Fibroblast of skin of right quadriceps (primary cell): Measurements from ENCODE around the gene CDH2.
A peak's percentile ranks its signal among the peaks of the same experiment; 100 is the strongest.

Experiments used
- DNase-seq: peaks from one replicate; pipeline ENCODE4 v3.0.0-alpha.2; 2013

Gene CDH2

DNA sequence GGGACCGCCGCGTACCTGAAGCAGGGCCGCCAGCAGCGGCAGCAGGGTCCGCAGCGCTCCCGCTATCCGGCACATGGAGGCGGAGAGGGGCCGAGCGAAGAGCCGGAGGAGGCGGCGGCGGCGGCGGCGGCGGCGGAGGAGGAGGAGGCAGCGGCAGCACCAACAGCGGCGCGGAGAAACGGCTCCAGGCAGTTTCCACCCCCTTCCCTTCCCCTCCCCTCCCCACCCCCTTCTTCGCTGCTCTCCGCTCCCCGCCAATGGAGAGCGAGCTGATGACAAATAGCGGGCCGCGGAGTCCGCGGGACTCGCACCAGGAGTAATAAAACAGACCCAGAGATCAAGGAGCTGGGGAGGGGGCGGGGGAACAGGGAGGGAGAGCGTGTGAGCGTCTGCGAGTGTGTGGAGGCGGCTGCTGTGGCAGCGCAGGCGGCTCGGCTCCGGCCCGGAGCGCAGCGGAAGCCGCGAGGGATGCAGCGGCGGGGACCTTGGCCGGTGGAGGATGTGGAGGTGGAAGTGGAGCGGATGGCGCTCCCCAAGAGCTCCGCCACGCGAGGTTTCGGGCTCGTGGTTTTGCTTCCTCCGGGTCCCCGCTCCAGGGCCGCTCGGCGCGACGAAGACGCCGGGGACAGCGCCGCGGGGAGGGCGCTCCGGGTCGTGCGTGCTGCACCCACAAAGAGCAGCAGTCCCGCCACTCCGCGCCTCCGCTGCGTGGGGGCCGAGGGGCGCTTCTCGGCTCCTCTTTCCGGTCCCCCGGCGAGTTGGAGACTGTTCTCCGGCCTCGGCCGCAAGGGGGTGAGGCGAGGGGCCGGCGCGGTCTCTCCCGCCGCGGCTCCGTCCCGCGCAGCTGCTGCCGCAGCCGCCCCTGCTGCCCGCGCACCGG, at the start of gene CDH2:
Gene CDH2 (minus strand): TSS at position 183 of the 880 bp plus-strand sequence. CDS start 108 bp downstream, at position 75.
- peak; percentile 96 for DNase-seq

DNA sequence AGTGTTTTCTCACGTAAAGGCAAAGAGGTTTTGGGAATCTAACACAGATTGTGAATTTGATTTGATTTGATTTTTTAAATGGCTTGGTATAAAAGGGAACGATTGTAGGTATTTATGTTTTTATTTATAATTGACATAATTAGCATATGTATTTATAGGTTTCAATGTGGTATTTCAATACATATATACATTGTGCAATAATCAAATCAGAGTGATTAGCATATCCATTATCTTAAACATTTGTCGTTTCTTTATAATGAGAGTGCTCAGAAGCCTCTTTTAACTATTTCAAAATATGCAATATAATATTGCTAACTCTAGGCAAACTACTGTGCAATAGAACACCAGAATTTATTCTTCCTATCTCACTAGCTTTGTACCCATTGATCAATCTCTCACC, 35.1 kb upstream of the CDH2 start:
- DNase-seq: no peak

DNA sequence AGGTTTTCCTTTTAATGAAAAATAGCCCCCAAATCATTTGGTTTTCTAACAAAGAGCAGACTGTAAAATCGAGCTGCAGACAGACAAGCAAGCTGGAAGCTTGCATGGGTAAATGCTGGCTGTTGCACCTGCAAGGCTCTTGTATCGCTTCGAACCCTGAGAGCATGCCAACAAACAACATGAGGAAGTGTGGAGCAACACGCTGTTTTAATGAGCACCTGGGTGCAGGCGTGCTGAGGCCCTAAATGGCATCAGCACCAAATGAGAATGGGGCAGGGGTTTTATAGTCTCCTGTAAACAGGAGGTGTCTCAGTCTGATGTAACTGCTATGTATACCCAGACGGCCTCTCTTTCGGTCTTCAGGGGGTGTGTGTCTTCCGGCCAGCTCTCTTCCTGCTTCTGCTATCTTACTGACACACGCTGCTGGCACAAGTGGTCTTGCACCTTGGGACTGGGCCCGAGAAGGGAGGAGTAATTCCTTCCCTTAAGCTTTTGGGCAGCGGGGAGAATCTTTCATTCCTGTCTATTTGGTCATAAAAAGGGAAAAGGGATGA, 31.9 kb upstream of the CDH2 start:
- DNase-seq: no peak

DNA sequence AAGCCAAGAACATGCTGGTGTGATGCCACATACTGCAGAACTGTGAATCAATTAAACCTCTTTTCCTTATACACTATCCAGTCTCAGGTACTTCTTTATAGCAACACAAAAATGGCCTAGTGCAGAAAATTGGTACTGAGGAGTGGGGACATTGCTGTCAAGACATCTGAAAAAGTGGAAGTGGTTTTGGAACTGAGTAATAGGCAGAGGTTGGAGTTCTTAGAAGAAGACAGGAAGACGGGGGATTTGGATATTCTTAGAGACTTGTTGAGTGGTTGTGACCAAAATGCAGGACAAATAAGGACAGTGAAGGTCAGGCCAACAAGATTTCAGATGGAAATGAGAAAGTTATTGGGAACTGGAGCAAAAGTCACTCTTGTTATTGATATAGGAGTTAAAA, 31.3 kb upstream of the CDH2 start:
- DNase-seq: no peak

GRCh38 chr18:28204154-28204553, 27.2 kb upstream of the CDH2 start:
- DNase-seq: peak; percentile 94

- DNase-seq: no peak
These were observed 24.1 kb upstream of the CDH2 start for GRCh38 chr18:28201056-28201455.

DNA sequence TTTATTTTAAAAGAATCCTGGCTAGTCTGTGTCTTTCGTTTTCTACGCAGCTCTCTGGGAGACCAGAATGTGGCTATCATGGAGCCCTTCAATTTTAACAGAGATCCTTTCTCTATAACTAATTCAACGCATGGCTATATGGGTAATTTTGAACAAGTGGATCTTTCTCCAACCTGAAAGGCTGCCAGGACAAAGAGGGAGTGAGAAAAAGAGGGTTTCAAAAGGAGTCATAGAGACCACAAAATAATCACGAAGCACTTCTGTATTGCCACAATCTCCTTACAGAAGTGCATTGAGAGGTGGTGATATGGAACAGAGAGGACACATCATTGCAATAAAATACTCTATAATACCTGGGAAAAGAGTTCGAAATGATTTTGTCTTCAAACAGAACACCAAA, 21.7 kb upstream of the CDH2 start:
- DNase-seq: no peak

GRCh38 chr18:28193177-28193778, 16.3 kb upstream of the CDH2 start:
- no peak for DNase-seq

DNA sequence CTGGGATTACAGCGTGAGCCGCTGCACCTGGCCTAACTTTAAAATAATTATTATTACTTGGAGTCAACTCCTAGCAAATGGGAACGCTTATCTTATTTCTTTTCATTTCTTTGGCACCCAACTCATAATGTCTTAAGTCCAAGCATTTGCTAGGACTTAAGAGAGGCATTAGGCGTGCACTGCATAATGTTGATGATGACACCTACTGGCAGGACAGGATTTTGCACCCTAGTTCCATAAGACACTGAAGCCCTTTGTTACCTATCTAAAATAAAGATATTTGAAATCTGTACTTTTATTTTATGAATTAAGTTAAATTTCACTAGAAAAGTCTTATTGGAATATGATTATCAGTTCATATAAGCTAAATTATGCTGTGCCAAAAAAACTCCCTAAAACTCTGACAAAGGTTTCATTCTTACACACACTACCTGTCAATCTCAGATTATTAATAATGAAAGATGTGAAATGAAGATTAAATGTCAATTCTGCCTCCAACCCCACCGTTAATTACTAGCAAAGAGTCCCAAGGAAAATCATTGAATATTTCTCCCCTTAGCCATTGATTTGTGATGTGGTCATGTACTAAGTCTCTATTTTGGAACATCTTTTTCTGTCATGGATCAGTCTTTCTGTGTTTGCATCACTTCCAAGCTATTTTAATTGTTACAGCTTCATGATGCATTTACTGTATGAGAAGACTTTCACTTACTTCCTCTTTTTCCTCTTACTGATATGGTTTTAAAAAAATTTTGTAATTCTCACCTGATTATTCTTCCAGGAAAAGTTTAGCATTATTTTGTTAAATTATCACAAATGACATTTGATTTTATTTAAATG, 12.7 kb upstream of the CDH2 start:
- peak; percentile 63 for DNase-seq

- no peak for DNase-seq
These were observed 8.2 kb upstream of the CDH2 start for GRCh38 chr18:28185121-28185520.

DNA sequence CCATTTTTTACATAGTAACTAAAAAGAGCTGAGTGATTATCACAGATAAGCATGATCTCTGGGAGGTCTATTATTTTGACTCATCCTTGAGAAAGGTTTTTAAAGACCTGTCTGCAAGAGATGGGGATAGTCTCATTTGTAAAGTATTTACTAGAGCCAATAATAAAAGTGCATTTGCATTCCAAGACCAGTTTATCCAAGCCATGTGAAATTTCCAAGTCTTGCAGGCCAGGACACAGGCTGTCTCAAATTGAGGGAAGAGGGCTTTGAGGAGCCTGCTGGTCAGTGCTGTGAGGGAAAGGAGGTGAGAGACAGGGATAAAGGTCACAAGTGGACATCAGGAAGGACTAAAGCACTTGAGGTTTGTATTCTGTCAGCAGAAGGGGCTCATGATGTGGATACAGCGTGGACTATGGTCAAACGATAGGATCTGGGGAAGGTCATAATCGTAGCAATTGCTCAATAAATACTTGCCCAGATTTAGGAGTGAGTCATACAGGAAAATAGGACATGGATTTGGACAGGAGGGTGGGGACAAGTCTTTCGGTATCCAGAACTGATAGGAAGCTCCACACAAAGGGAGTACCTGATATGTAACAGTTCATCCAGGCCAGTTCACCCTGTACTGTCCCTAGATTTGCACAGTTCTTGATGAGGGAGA, 6.6 kb upstream of the CDH2 start:
- DNase-seq: peak; percentile 81

- DNase-seq: no peak
These were observed 4.7 kb upstream of the CDH2 start for GRCh38 chr18:28181616-28182015.

- peak; percentile 71 for DNase-seq
These were observed 1.8 kb upstream of the CDH2 start for GRCh38 chr18:28178720-28179119.

- peak; percentile 67 for DNase-seq
These were observed 1.1 kb upstream of the CDH2 start for GRCh38 chr18:28177828-28178635.

GRCh38 chr18:28176698-28176947, 307 bp downstream of the CDH2 start:
- DNase-seq: no peak

GRCh38 chr18:28175930-28176697, 816 bp downstream of the CDH2 start:
- DNase-seq: peak; percentile 30

GRCh38 chr18:28175150-28175929, 1.6 kb downstream of the CDH2 start:
- peak; percentile 49 for DNase-seq

GRCh38 chr18:28174181-28174905, 2.6 kb downstream of the CDH2 start:
- DNase-seq: no peak

DNA sequence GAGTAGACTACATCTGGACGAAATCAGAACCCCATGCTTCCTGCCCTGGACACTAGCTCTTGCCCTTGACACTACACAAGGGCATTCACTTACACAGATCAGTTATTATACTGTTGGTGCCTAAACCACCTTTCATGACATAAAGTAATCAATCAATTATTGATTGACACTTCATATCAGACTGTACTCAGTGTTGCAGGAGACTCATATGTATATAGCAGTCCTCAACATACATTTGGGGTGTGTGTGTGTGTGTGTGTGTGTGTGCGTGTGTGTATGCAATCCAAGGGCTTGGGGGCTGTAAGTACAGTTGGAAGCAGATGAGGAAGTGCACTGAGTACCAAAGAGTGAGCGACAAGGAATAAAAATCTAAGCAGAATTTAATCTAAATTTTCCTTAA, 5.1 kb downstream of the CDH2 start:
- DNase-seq: no peak

GRCh38 chr18:28168725-28169124, 8.2 kb downstream of the CDH2 start:
- DNase-seq: no peak
